Natural killer cell (primary cell): ENCODE measurements around the gene CORO7. TPM values are rescaled to one million over a fixed set of nuclear protein-coding genes. Genes with fewer than 3 reads are reported as not detected.

ENCODE experiments used
- ATAC-seq, 3 donors: fragments of 150-1000 bp in 2 of 3; fragments of 200-7000 bp in 1 of 3; cut with Tn5 transposase; 1 replicate in 1 of 3; 2 replicates in 2 of 3; pipeline ENCODE4 v1.10.0; 2021; ENCODE audit warnings: mild to moderate bottlenecking in 2 of 3, moderate library complexity in 2 of 3
- DNase-seq, 2 donors: peaks; one replicate each; pipeline versions ENCODE4 v3.0.0 to v3.0.0-alpha.2; 2013 to 2021; ENCODE audit warnings: mixed read lengths in 1 of 2
- H3K27ac ChIP-seq: one replicate; pipeline ENCODE4 v1.5.1; 2013; ENCODE audit warnings: mild to moderate bottlenecking, low read length
- H3K27me3 ChIP-seq: one replicate; pipeline ENCODE4 v1.6.1; 2013; ENCODE audit warnings: low read length; ENCODE audit not compliant: control insufficient read depth, insufficient read depth
- H3K36me3 ChIP-seq: one replicate; pipeline ENCODE4 v1.6.1; 2013; ENCODE audit warnings: low read length; ENCODE audit not compliant: control insufficient read depth, insufficient read depth
- H3K4me1 ChIP-seq: one replicate; pipeline ENCODE4 v1.6.1; 2013; ENCODE audit warnings: low read length; ENCODE audit not compliant: control insufficient read depth, insufficient read depth
- H3K4me3 ChIP-seq: one replicate; pipeline ENCODE4 v1.5.1; 2013; ENCODE audit warnings: low read length
- H3K9me3 ChIP-seq: one replicate; pipeline ENCODE4 v1.6.1; 2013; ENCODE audit warnings: low read length; ENCODE audit not compliant: control insufficient read depth, insufficient read depth
- H3K27ac Mint-ChIP-seq, 2 donors: one replicate each; pipeline ENCODE4 v1.8.0; 2022; ENCODE audit warnings: mild to moderate bottlenecking in 2 of 2, mixed read lengths in 2 of 2, moderate library complexity in 1 of 2
- H3K27me3 Mint-ChIP-seq, 2 donors: one replicate each; pipeline ENCODE4 v1.8.0; 2022; ENCODE audit warnings: low read depth in 2 of 2, mixed read lengths in 2 of 2
- H3K36me3 Mint-ChIP-seq: one replicate; pipeline ENCODE4 v1.8.0; 2022; ENCODE audit warnings: mixed read lengths
- H3K4me1 Mint-ChIP-seq, 2 donors: one replicate each; pipeline ENCODE4 v1.8.0; 2022; ENCODE audit warnings: mixed read lengths in 2 of 2
- H3K4me3 Mint-ChIP-seq: one replicate; pipeline ENCODE4 v1.8.0; 2022; ENCODE audit warnings: mild to moderate bottlenecking, moderate library complexity, mixed read lengths
- H3K9me3 Mint-ChIP-seq, 2 donors: one replicate each; pipeline ENCODE4 v1.8.0; 2022; ENCODE audit warnings: mixed read lengths in 2 of 2
- CTCF ChIP-seq: fragments of 200-600 bp; IDR thresholded peaks from one replicate; pipeline ENCODE4 v1.8.0; 2022; ENCODE audit warnings: antibody characterized with exemption
- WGBS: methylation state at CpG from one replicate; pipeline ENCODE4 v1.1.7; 2013; ENCODE audit warnings: missing lambda C conversion rate; ENCODE audit not compliant: insufficient coverage; 5-methylcytosine and 5-hydroxymethylcytosine counted together
- intact Hi-C: fragments of 100-400 bp; cut with micrococcal nuclease; formaldehyde crosslinking; loops from one replicate; pipeline ENCODE4 v1.14.2; 2022
- total RNA-seq, 4 donors: library from RNA; stranded (reverse); fragments of 120-200 nt in 1 of 4; gene quantifications; one replicate each; pipeline versions ENCODE4 v1.2.3 to v1.2.4, GENCODE V29; 2013 to 2022

Gene CORO7
- total RNA-seq, 3 donors from 2014 or later (not counting 1 experiment from before 2014, with no cell fraction given): 335 to 425 (median 415) TPM

GRCh38 chr16:4426021-4426684, 9.8 kb upstream of the CORO7 start:
- no peaks in the 10 kb centered on the region for H3K36me3 Mint-ChIP-seq
- intact Hi-C loops: loop anchor here (5.0 kb wide), 2 partner anchors 51 to 111 kb away; partner anchors contain the start of genes CDIP1 and HMOX2

GRCh38 chr16:4425378-4426020, 9.1 kb upstream of the CORO7 start, which contains the start of gene DNAJA3:
TSS of gene DNAJA3 (plus strand) at chr16:4425868. CDS start at chr16:4425882, 14 bp downstream.
- Mint-ChIP-seq H3K4me3 (peak within 1 kb of the TSS; percentile 94), H3K27me3 (no peaks in the 10 kb centered on the region), H3K27ac (peak within 1 kb of the TSS; percentile 98 to 99)

More at GRCh38 chr16:4426021-4426684, 9.8 kb upstream of the CORO7 start:
- Mint-ChIP-seq H3K27me3 (no peaks in the 10 kb centered on the region), H3K9me3 (no peaks in the 10 kb centered on the region), H3K4me3 (peak overlapping the region; percentile 94), H3K27ac (peak overlapping the region; percentile 98 to 99), H3K4me1 (peaks cover 23 to 32% of the 10 kb centered on the region in 2 donors)
- Histone ChIP-seq H3K27me3 (no peaks in the 10 kb centered on the region), H3K9me3 (no peaks in the 10 kb centered on the region), H3K4me1 (peaks cover 16% of the 10 kb centered on the region), H3K27ac (peak overlapping the region; percentile 96), H3K4me3 (peak overlapping the region; percentile 80), H3K36me3 (peaks cover 5% of the 10 kb centered on the region)
- 3% methylated on average over 30 of the region's 31 CpGs for WGBS
- ATAC-seq: peak; percentile 9 to 29 (median 19)
- TF ChIP-seq CTCF: no peak
- DNase-seq: no peak

DNA sequence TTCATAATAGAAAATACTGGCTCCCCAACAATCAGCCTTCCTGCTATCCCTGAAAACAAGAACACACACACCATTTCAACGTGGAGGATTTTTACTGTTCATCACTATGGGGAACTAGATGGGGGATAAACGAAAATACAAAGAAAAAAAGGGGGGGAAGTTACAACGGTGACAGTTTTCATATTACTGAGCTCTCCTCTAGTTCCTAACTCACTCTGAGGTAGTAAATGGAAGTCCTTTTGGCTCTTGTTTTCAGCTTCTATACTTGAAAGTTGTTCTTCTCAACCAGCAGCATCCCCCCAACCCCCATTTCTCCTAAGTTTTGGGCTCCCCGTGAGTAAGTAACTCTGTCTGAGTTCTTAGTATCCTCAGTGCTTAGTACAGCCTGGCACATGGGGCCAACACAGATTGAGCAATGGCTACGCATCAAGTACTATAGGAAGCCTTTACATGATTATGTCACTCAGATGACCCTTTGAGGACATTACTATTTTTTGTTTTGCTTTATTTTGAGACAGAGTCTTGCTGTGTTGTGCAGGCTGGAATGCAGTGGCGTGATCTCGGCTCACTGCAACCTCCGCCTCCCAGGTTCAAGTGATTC, 4.2 kb upstream of the CORO7 start:
- no peak for TF ChIP-seq CTCF
- H3K9me3 Mint-ChIP-seq: no peaks in the 10 kb centered on the region
- ATAC-seq: no peak
- H3K4me1 Mint-ChIP-seq: peaks cover 7 to 17% of the 10 kb centered on the region in 2 donors
- 77% methylated on average over 6 of the region's 8 CpGs for WGBS
- H3K36me3 Mint-ChIP-seq: no peaks in the 10 kb centered on the region
- no peaks in the 10 kb centered on the region for H3K27me3 ChIP-seq
- no peak overlapping the region for H3K4me3 Mint-ChIP-seq
- H3K36me3 ChIP-seq: no peaks in the 10 kb centered on the region
- H3K27me3 Mint-ChIP-seq: no peaks in the 10 kb centered on the region
- DNase-seq: no peak
- H3K4me1 ChIP-seq: peaks cover 17% of the 10 kb centered on the region
- no peak overlapping the region for H3K4me3 ChIP-seq
- no peak overlapping the region for H3K27ac Mint-ChIP-seq
- no peak overlapping the region for H3K27ac ChIP-seq
- intact Hi-C loops: no loop called here
- H3K9me3 ChIP-seq: no peaks in the 10 kb centered on the region

More at GRCh38 chr16:4425378-4426020, 9.1 kb upstream of the CORO7 start, which contains the start of gene DNAJA3:
- intact Hi-C loops: loop anchor here (1.0 to 5.0 kb wide), 3 partner anchors 9 to 112 kb away; partner anchors contain the start of genes CDIP1, CORO7 and HMOX2
- H3K9me3 ChIP-seq: no peaks in the 10 kb centered on the region
- H3K4me1 ChIP-seq: peaks cover 16% of the 10 kb centered on the region
- peaks cover 2% of the 10 kb centered on the region for H3K36me3 ChIP-seq
- no peak for TF ChIP-seq CTCF
- H3K4me3 ChIP-seq: peak within 1 kb of the TSS; percentile 80
- no peaks in the 10 kb centered on the region for H3K9me3 Mint-ChIP-seq
- WGBS: under 1% methylated on average over 68 of the region's 68 CpGs
- peaks cover 21 to 32% of the 10 kb centered on the region in 2 donors for H3K4me1 Mint-ChIP-seq
- DNase-seq (peak; percentile 93 to 99), ATAC-seq (peak; percentile 91 to 97 (median 91))
- H3K36me3 Mint-ChIP-seq: no peaks in the 10 kb centered on the region
- peak within 1 kb of the TSS; percentile 96 for H3K27ac ChIP-seq
- H3K27me3 ChIP-seq: no peaks in the 10 kb centered on the region
